ENCODE measurements around the gene XYLT2. TPM values are rescaled to one million over a fixed set of nuclear protein-coding genes. Genes with fewer than 3 reads are reported as not detected.
A peak's percentile ranks its signal among the peaks of the same experiment; 100 is the strongest.

XYLT2 gene
- total and polyA plus RNA-seq, 7 donors, result 2.8 to 6.3 (median 4.0) TPM

DNA sequence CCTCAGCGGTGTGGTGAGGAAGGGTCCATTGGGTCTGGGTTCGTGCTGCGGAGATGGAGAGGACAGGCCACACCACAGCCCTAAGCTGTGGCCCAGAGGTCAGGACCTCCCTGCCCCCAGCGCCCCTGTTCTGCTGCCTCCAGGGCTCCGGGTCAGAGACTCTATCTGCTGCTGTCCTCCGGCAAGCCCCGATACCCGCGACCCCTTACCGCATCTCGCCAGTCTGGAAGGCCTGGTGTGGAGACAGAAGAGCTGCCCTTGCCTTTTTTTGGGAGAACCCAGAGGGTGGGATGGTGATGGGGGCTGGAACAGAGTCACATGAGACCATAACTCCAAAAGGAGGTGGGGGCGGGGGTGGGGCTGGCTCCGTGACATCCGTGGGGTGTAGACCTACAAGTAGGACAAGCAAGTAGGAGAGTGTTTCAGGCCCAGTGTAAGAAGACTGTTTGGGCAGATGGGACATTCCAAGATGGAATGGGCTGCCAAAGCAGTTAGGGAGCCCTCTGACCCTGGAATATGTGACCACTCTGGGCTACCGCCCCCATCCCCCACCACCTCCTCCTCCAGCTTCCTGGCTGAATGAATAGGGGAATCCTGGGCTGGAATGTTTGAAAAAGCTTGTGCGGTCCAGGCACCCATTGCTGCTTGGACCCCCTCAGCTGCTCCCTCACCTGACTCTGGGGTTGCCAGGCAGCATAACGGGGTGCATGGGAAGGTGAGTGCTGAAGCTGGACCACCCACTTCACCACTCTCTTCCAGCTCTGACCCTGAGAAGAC is 1.4 kb downstream of the XYLT2 start:
- intact Hi-C loops (cut with DNase I), result no loop called here
- peaks cover 16% of the 10 kb centered on the region for H3K4me1 ChIP-seq
- DNase-seq (no peak), ATAC-seq (peak in 2 of 4 donors; percentile 5 to 15)
- WGBS, 3 donors, result 21 to 31% (median 25%) methylated on average over 15 to 17 of the region's 17 CpGs
- TF ChIP-seq, protein P1, sequence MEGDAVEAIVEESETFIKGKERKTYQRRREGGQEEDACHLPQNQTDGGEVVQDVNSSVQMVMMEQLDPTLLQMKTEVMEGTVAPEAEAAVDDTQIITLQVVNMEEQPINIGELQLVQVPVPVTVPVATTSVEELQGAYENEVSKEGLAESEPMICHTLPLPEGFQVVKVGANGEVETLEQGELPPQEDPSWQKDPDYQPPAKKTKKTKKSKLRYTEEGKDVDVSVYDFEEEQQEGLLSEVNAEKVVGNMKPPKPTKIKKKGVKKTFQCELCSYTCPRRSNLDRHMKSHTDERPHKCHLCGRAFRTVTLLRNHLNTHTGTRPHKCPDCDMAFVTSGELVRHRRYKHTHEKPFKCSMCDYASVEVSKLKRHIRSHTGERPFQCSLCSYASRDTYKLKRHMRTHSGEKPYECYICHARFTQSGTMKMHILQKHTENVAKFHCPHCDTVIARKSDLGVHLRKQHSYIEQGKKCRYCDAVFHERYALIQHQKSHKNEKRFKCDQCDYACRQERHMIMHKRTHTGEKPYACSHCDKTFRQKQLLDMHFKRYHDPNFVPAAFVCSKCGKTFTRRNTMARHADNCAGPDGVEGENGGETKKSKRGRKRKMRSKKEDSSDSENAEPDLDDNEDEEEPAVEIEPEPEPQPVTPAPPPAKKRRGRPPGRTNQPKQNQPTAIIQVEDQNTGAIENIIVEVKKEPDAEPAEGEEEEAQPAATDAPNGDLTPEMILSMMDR (IDR thresholded peaks at IDR 0.05), result no peak
- no peaks in the 10 kb centered on the region for H3K36me3 ChIP-seq (ENCODE audit: insufficient read depth in 1 of 2, low read depth in 1 of 2)
- peak overlapping the region; percentile 86 for H3K4me3 ChIP-seq
- H3K9me3 ChIP-seq, result no peaks in the 10 kb centered on the region
- no peak overlapping the region for H3K27ac ChIP-seq
- H3K27me3 ChIP-seq (ENCODE audit: insufficient read depth in 3 of 3, low read length in 2 of 3), result no peaks in the 10 kb centered on the region

DNA sequence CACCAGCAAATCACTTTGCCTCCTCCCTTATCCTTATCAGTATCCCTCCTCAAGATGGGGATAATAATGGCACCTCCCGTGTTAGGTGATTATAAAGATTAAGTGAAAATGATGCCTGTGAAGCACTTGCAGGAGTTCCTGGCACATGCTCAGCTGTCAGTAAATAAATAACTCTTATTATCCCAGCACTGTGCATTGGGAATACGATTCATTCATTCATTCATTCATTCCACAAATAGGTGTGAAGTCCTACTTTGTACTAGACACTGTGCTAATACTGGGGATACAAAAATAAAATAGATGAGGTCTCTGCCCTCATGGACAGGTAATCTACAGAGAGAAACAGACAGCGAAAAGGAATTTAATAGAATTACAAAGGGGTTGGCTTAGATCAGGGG is 2.0 kb downstream of the XYLT2 start:
- TF ChIP-seq, protein P1 (IDR thresholded peaks at IDR 0.05), result no peak
- no peak for ATAC-seq
- Histone ChIP-seq H3K27ac (no peak overlapping the region), H3K4me3 (no peak overlapping the region), H3K9me3 (no peaks in the 10 kb centered on the region), H3K27me3 (ENCODE audit: insufficient read depth in 3 of 3, low read length in 2 of 3) (no peaks in the 10 kb centered on the region), H3K4me1 (peaks cover 16% of the 10 kb centered on the region), H3K36me3 (ENCODE audit: insufficient read depth in 1 of 2, low read depth in 1 of 2) (no peaks in the 10 kb centered on the region)
- intact Hi-C loops (cut with DNase I), result no loop called here
- 57 to 64% (median 62%) methylated on average over 3 of the region's 3 CpGs for WGBS, 3 donors
- DNase-seq, result no peak

DNA sequence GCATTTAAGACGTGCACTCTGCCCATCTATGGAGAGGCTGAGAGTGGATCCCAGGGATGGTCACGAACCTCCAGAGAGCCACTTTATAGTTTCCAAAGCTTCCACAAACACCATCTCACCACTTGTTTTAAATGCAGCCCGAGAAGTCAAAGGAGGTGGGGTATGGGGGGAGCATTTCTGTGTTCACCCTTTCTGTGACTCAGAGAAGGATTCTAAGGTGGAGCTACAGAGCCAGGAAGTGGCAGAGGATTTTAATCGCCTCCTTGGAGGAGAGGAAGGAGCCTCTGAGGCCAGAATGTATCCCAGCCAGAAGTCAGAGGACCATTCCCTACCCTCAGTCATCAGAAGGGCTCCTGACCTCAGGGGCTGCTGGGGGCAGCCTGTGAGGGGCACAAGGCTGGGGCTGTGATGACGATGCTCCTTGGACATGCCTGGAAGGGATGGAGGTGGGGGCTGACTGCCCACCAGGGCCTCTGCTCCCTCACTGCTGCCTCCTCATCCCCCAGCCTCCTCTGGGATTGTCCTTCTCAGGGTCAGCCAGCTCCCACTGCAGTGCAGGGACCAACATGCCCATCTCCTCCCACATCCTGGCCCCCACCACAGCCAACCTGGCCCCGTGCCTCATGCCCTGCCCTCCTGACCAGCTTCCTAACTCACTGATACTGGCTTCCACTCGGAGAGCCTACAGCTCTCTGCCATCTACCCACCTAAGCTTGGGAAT is 2.8 kb downstream of the XYLT2 start:
- intact Hi-C loops (cut with DNase I), result no loop called here
- TF ChIP-seq, protein P1 (IDR thresholded peaks at IDR 0.05), result no peak
- ATAC-seq, result no peak
- no peak overlapping the region for H3K4me3 ChIP-seq
- peaks cover 16% of the 10 kb centered on the region for H3K4me1 ChIP-seq
- peaks cover 0 to 1% of the 10 kb centered on the region in 2 donors for H3K36me3 ChIP-seq (ENCODE audit: insufficient read depth in 1 of 2, low read depth in 1 of 2)
- H3K9me3 ChIP-seq, result no peaks in the 10 kb centered on the region
- WGBS, 3 donors, result 53 to 67% (median 63%) methylated on average over 7 of the region's 7 CpGs
- H3K27ac ChIP-seq, result no peak overlapping the region
- no peak for DNase-seq
- H3K27me3 ChIP-seq (ENCODE audit: insufficient read depth in 3 of 3, low read length in 2 of 3), result no peaks in the 10 kb centered on the region

DNA sequence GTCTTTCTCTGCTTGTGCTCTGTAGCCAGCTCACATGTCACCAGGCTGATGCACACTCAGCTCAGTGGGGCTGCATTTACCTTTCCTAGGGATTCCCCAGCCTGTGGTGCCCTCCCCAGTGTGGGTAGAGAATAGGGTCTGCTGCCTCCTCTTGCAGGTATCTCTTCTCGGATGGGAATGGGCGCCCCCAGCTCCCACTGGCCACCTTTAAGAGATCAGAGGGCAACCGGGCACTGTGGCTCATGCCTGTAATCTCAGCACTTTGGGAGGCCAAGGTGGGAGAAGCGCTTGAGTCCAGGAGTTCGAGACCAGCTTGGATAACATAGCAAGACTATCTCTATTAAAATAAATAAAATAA is 3.3 kb downstream of the XYLT2 start:
- 91 to 96% (median 94%) methylated on average over 5 of the region's 5 CpGs for WGBS, 3 donors
- peaks cover 16% of the 10 kb centered on the region for H3K4me1 ChIP-seq
- no peak overlapping the region for H3K27ac ChIP-seq
- DNase-seq, result no peak
- H3K4me3 ChIP-seq, result no peak overlapping the region
- intact Hi-C loops (cut with DNase I), result no loop called here
- no peaks in the 10 kb centered on the region for H3K9me3 ChIP-seq
- peaks cover 0 to 7% of the 10 kb centered on the region in 2 donors for H3K36me3 ChIP-seq (ENCODE audit: insufficient read depth in 1 of 2, low read depth in 1 of 2)
- H3K27me3 ChIP-seq (ENCODE audit: insufficient read depth in 3 of 3, low read length in 2 of 3), result no peaks in the 10 kb centered on the region
- TF ChIP-seq, protein P1 (IDR thresholded peaks at IDR 0.05), result no peak
- no peak for ATAC-seq
